Renal cortical epithelial cell (primary cell): ENCODE data around the gene FBXO42. TPM values are rescaled to one million over a fixed set of nuclear protein-coding genes. Genes with fewer than 3 reads are reported as not detected.

Experiments
- DNase-seq: peaks from one replicate; pipeline ENCODE4 v3.0.0-alpha.2; 2011; ENCODE audit warnings: low read depth
- total RNA-seq: library from RNA; depleted of rRNA; stranded (reverse); fragments of >200 nt; gene quantifications from 2 replicates; pipeline ENCODE4 v1.2.3, GENCODE V29; 2014

The FBXO42 gene
- total RNA-seq, 1 donor from 2014 or later = 19.5 TPM

GRCh38 chr1:16244650-16245285, 107.5 kb downstream of the FBXO42 start:
- no peak for DNase-seq

- peak; percentile 76 for DNase-seq
These were observed 108.2 kb downstream of the FBXO42 start for GRCh38 chr1:16243936-16244649.

GRCh38 chr1:16243215-16243610, 109.1 kb downstream of the FBXO42 start:
- DNase-seq = no peak

- no peak for DNase-seq
These were observed 109.6 kb downstream of the FBXO42 start for GRCh38 chr1:16242556-16243214.

GRCh38 chr1:16241221-16241708, 111.0 kb downstream of the FBXO42 start:
- DNase-seq = no peak

GRCh38 chr1:16239972-16240491, 112.2 kb downstream of the FBXO42 start:
- DNase-seq = no peak

GRCh38 chr1:16237343-16237830, 114.9 kb downstream of the FBXO42 start:
- peak; percentile 22 for DNase-seq

GRCh38 chr1:16236511-16237342, 115.6 kb downstream of the FBXO42 start, which contains the start of gene CPLANE2:
Gene CPLANE2 (minus strand): TSS chr1:16237183. CDS start chr1:16236742, 441 bp downstream.
- peak; percentile 75 for DNase-seq

GRCh38 chr1:16235944-16236510, 116.3 kb downstream of the FBXO42 start:
- peak; percentile 46 for DNase-seq

- DNase-seq = no peak
These were observed 116.9 kb downstream of the FBXO42 start for GRCh38 chr1:16235347-16235746.

- no peak for DNase-seq
These were observed 118.8 kb downstream of the FBXO42 start for GRCh38 chr1:16233431-16233830.

- no peak for DNase-seq
These were observed 120.0 kb downstream of the FBXO42 start for GRCh38 chr1:16232316-16232710.

GRCh38 chr1:16231331-16232315, 120.7 kb downstream of the FBXO42 start:
- DNase-seq = no peak

- no peak for DNase-seq
These were observed 121.5 kb downstream of the FBXO42 start for GRCh38 chr1:16230744-16231143.

GRCh38 chr1:16229976-16230740, 122.1 kb downstream of the FBXO42 start:
- no peak for DNase-seq

- no peak for DNase-seq
These were observed 125.6 kb downstream of the FBXO42 start for GRCh38 chr1:16226490-16227179.

- no peak for DNase-seq
These were observed 126.2 kb downstream of the FBXO42 start for GRCh38 chr1:16226129-16226489.

- DNase-seq = no peak
These were observed 127.8 kb downstream of the FBXO42 start for GRCh38 chr1:16224472-16224871.
